HG03066 (cell line): ENCODE results near the gene KCNJ10.
"Not testable (repeated sequence)": the region's sequence is repeated elsewhere in the genome, so short reads cannot be mapped to it uniquely, and the experiment has no call there.

Experiments
- ATAC-seq: cut with Tn5 transposase; IDR thresholded peaks from one replicate; pipeline ENCODE4 v1.9.1; 2021; ENCODE audit warnings: low read depth; ENCODE audit not compliant: unreplicated experiment

KCNJ10 gene

DNA sequence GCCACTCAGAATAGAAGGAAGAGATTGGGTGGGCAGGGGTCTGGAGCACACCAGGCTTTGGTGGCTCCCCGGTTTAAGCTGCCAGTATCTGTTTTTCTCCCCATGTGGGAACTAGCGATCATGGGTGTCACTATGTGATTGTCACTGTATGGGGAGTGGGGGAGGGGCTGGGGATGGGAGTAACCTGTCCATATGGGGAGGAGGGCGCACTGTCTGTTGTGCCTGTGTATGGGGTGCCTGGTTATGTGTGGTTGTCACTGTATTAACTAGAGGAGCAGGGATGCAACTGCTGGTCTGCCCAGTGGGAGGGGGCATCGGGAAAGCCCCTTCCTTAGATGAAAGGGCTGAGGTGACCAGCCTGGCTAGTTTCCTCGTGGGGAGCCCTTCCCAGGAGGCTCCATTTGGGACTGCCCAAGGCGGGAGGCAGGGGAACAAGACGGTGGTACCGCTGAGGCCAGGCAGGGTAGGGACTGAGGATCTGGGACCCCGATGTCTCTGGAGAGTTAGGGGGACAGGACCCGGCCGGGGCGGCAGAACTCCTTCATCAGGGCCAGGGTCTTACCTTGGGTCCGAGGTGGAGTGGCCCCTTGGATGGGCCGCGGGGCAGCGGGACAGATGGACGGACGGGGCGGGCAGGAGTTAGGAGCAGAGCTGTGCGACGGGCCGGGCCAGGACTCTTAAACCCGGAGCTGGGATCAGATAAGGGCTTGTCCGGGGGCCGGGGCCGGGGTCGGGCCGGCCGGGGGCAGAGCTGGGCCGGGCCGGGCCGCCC is at the start of gene KCNJ10:
TSS of gene KCNJ10 (minus strand) at position 701 of the 772 bp plus-strand sequence. CDS start 27,628 bp downstream, outside the sequence.
- no peak for ATAC-seq

DNA sequence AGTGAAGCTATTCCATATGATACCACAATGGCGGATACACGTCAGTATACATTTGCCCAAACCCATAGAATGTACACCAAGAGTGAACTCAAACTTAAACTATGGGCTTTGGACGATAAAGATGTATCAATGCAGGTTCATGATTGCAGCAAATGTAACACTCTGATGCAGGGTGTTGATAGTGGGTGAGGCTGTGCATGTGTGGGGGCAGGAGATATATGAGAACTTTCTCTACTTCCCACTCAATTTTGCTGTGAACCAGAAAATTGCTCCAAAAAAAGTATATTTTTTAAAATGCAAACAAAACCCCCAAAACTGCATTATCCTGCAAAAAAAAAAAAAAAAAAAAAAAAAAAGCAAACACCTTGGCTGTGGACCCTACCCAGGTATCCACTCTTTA is 49.0 kb upstream of the KCNJ10 start:
- no peak for ATAC-seq

DNA sequence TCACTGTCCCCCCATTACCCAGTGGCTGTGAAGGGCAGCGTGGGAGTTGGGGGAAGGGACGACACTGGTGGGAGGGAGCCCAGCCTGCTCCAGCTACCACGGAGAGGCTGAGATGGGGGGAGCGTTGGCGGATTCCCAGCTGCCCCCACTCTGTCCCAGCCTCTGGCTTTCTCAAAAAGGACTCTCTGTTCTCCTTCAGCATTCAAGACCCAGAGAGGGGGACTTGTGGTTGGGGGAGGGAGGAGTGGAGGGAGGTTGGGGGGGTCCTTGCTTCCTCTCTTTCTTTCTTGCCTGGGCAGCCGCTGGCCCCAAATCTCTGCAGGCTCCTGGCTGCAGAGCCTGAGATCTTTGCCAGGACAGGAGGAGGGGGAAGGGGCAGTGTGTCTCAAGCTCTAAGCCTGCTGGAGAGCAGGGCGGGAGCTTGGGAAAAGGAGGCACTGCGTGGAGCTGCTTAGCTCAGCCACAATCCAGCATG is 47.8 kb upstream of the KCNJ10 start:
- no peak for ATAC-seq

DNA sequence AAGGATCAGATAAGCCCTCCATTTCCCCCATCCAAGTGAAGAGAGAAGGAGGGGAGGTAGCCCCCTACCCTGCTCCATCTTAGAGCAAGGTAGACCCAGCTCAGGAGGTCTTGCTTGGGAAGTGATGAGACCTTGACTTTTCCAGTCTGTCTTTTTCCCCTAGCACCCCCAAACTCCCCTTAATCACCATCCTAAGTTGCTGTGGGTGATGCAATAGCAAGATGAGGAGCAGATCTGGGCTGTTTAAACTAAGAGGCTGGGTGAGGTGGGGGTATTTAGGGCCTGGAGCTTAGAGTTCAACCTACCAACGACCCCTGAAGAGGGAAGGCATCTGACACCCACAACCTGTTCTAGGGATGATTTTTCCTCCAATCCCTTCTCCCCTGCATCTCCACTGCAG is 47.3 kb upstream of the KCNJ10 start:
- ATAC-seq, result no peak

DNA sequence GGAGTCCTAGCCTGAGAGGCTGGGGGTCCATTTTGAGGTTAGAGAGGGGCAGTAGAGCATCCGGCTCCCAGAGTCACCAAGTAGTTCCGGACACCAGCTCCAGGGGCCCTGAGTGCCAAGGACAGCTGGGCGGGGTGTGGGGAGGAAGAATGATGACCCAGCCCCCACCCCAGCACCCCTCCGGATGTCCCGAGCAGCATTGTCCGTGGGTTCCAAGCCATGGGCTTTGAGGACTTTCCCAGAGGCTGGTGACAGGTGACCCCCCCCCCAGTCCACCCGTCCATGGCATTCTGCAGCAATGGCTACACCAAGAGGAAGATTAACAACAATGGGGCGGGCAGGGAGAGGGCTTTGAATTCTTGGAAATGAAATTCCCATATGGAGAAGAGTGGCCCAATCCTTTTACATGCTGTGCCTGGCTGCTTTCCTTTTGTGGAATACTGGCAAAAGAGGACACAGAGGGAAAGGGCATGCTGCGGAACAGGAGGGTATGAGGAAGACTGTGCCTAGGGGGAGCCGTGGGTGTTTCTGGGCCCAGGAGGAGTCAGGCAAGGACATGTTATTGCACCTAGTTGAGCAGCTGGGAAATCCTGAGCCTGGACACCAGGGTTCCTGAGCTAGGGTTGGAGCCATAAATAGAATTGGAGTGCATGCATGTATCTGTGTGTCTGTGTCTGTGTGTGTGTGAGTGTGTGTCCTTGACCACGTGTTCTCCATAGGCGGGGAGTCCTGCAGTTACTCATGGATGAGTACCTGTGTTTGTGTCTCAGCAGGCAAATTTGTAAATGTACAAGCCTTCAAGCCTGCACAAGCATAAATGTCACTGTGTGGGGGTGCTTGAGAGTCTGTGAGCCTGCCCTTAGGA is 46.6 kb upstream of the KCNJ10 start:
- ATAC-seq, result no peak

DNA sequence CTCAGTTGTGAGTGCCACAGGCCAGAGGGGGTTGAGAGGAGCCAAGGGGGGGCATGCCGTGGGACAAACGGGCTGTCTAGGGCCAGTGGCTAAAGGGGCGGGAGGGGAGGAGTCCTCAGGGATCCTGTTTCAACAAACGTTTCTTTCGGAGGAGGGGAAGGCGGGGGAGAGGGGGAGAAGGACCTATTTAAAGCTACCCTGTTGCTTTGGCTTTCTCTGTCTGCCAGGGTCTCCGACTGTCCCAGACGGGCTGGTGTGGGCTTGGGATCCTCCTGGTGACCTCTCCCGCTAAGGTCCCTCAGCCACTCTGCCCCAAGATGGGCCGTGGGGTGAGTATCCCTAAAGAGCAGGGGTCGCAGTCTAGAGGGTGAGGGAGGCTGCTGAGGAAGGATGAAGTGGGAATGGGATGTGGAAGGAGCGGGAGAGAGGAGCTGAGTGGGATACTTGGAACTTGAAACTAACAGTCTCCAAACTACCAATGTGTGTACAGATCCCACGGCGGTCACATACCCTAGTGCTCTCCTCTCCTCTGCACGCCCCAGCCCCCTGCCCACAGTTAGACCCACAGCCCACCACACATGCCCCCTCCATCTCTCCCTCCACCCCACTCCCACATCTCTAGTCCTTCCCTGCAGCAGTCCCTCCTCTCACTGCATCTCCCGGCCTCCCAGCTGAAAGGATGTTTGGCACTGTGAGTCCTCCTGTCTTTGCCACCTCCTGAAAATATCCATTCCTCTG is 45.8 kb upstream of the KCNJ10 start, which contains the start of gene ATP1A2:
TSS of gene ATP1A2 (plus strand) at position 215 of the 738 bp plus-strand sequence. CDS start at position 318, 103 bp downstream.
- no peak for ATAC-seq

DNA sequence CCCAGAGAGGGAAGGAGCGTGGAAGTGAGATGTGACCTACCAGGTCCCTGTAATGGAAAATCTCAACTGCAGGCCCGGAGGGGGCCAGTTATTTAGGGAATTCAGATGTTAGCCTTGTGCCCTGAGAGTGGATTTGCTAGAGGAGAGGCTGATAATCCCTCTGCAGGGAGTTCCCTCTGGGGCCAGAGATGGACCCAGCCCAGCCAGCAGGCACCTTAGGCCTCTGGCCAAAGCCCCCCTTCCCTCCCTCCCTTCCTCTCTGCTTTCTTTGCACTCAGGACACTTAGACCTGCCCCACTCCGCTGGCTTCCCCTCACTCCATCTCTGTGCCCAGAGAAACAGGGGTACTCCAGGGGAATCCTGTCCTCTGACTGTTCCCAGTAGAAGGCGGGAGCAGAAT is 44.1 kb upstream of the KCNJ10 start:
- no peak for ATAC-seq

DNA sequence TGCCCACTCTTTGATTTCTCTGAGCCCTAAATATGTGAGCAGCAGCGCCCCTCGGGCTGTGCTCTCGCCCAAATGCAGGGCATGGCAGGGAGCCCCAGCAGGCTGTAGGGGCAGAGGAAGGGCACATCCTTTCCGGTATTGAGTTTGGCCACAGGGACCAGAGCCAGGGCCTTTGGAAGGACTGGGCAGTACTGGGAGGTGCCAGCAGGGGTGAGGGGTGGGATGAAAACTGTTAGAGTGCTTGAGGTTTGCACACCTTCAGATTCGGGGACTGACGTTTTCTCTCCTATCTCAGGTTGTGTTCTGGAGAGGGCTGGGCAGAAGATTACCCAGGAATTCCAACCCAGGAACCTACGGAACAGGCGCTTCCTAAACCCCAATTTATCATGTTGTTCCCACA is 43.4 kb upstream of the KCNJ10 start:
- ATAC-seq, result no peak

DNA sequence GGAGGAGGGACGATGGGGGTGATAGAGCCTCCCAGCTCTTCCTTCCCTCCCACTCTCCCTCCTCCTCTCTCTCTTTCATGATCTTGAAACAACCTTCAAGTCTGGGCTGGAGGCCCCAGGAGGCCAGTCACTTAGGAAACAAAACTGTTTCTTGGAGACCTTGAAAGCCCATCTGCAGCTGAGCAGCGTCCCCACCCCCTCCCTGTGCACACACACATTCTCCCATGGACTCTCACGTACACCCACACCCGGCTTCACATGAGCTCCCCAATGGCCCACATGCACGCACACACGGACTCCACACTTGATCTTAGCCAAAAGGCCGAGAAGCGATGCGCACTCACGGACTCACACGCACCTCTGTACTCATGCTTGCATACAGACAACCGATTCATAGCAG is 42.4 kb upstream of the KCNJ10 start:
- no peak for ATAC-seq

DNA sequence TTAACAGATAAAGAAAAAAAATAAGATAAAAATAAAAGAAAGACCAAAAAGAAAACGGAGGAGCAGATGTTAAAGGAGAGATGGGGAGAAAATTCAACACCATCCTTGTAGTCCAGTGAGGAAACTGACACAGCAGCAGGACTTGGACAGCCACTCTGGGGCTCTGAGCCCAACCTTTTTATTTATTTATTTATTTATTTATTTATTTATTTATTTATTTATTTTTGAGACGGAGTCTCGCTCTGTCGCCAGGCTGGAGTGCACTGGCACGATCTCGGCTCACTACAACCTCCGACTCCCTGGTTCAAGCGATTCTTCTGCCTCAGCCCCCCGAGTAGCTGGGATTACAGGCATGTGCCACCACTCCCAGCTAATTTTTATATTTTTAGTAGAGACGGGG is 41.5 kb upstream of the KCNJ10 start:
- not testable (repeated sequence) for ATAC-seq

DNA sequence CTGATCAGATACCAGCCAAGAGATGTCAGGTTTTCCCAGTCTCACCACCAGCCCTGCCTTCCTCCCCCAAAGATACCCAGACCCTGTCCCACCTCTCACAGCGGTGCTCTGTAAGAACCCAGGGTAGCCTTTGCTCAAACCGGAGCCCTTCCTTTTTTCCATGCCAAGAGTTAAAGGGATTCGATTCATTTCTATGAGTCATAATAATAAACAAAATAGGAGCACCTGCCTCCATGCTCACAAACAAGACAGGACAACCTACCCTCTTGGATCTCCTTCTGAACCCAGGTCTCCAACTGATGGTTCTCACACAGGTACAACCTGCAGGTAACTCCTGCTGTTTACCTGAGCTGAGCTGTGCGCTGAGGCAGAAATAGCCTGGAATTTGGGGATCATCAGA is 39.7 kb upstream of the KCNJ10 start:
- no peak for ATAC-seq

DNA sequence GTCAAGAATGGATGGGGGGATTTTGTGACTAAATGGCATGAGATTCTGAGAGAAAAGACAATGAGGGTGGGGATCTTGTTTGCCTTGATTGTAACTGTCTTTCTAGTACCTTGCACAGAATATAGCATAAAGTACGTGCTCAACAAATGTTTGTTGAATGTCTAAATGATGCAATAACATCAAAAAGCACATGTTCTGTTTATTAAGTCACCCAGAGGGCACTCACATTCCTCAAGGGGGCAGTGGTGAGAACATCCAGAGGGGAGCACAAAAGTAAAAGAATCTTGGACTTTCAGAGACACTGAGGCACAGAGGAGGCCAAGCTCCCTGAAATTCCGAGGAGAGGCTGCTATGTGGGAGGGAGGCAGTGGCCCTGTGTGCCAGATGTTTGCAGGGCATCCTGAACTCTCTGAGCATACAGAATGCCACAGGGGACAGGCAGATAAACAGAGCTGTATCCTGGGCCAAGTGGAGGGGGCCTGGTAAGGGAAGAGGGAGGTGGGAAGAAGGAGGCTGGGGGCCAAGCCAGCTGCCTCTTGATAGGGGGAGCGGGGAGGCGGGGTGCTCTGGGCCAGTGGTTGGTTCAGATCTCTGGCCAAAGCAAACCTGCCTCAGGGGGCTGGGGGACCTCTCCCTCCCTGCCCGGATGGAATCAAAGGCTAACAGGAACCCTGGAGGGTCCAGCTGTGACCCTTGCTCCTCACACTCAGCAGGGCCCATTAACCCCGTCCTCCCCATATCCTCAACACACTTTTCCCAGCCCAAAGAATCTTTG is 39.1 kb upstream of the KCNJ10 start:
- ATAC-seq, result no peak

DNA sequence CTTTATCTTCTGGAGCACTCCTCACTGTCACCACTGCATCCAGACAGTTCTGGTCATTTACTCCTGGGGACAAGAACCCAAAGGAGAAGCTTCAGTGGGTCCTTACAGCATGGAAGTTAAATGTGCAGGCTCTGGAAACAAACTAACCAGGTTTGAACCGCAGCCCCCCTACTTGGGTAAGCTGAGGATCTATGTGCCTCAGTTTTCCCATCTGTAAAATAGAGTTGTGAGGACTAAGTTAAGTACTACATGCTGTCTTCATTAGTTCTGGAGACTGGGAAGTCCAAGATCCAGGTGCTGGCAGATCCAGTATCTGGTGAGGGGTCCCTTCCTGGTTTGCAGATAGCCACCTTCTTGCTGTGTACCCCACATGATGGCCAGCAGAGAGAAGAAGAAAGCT is 37.6 kb upstream of the KCNJ10 start:
- no peak for ATAC-seq

DNA sequence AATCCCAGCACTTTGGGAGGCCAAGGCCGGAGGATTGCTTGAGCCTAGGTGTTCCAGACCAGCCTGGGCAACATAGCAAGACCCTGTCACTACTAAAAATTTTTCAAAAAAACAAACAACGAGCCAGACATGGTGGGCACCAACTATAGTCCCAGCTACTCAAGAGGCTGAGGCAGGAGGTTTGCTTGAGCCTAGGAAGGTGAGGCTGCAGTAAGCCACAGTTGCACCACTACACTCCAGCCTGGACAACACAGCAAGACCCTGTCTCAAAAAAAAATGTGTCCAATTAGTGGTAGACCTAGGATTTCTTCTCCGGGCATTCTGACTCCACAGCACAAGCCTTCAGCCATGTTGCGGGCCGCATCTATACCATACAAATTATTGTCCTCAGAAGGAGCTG is 35.2 kb upstream of the KCNJ10 start:
- no peak for ATAC-seq

DNA sequence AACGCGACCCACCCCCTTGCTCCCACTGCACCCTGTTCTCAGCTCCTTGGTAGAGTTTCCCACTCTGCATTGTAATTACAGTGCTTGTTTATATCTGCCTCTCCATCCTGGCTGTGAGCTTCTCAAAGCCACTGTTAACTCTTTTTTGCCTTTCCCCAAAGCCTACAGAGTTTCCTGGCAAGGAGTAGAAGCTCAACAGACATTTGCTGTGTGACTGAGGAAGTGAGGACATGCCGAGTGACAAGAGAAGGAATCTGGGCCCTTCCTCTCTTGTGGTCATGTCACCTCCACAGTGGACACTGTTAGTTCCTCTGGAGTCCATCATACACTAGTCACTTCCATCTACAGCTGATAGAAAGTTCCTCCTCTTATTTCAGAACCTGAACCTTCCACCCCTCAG is 34.5 kb upstream of the KCNJ10 start:
- ATAC-seq, result no peak

DNA sequence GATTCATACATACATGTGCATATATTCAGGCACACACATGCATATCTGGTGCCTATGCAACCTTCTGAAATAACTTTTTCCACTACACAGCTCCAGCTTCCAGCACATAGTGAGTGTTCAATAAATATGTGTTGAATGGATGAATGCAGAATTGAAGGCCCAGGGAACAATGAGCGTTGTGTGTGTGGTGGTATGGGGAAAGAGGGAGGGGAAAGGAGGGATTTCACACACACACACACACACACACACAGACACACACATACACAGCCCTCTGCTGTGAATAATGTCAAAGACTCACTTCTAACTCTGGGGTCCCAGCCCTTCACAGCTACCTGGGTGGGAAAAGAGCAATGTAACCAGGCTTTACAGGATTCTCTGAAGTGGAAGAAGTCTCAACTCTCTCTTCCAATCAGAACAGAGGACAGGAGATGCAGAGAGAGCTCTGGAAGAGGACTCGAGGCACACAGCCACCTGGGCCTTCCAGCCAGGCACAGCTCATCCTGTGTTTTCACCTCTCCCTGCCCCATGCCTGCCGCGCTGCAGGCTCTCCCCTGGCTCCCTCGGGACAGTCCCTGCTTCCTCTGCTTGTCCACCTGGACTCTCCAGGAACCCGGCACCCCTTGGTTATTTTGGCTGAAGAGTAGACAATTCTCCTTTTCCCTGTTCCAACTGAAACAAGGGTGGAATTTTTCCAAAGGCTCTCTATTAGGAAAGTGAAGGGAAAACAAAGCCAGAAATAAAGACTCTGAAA is 33.9 kb upstream of the KCNJ10 start:
- ATAC-seq, result no peak

DNA sequence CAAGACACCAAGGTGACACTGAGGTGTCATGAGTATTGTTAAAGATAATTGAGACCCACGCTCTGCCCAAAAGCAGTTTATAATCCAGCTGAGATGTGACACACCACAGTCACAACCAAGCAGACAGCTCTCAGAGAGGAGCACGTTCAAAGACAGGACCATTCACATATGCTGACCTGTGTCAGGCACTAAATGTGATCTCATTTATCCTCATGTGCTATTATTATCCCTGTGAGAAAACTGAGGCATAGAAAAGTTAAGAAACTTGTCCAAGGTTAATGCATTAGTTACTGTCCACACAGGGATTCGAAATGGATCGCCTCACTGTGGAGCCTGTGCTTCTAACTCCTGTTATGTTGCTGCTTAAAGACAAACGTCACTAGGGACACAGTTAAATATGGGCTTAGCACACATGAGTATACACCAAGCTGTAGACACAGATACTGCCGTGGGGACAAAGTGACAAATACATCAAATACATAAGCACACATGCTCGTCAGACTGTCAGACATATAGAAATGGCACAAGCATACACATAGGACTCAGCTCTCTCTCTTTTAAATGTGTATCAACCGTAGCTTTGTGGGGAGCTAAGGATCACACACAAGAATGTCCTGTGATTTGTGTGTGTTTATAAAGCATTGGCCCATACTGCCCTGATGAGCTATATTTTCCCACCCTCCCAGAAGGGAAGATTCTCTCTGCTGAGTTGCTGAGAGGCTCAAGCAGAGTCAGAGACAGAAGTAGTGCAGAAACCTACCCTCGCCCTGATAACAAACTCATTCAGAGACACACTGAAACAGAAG is 32.0 kb upstream of the KCNJ10 start:
- ATAC-seq, result no peak

DNA sequence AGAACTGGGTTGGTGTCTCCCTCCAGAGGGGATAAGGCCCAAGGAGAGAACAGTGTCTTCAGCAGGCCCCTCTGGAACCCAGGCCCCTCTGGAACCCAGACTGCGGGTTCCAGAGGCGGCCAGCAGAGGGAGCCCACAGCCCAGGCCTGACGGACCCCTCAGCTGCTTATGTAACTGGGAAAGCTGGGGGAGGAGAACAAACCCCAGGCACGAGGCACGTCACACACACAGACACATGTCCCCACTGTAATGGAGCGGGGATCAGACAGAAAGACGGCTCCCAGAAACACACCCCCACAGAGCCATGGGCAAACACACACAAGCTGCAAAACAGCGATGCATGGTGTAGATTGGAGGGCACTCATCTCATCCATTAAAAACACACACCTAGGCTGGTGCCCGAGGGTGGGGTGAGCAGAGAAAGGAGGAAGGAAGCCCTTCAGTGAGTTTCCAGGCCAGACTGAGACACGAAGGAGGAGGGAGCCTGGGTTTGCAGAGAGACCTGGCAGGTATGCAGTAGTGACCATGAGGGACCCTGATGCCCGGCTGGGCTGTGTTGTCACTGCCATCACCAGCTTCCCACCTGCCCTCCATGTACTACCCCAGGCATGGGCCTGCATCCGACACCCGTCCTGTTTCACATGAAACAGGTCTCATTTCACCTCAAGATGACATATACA is 31.2 kb upstream of the KCNJ10 start:
- no peak for ATAC-seq
